ENCODE results near the gene FAM193A.

The FAM193A gene

GRCh38 chr4:2586502-2586901 lies 50.1 kb downstream of the FAM193A start:
- TF ChIP-seq CTCF (IDR thresholded peaks at IDR 0.05; ENCODE audit: insufficient read depth, low read length), result no peak
- Histone ChIP-seq H3K27ac (replicated peaks) (no peak overlapping the region), H3K27me3 (ENCODE audit: insufficient read depth, poor library complexity, severe bottlenecking) (no peaks in the 10 kb centered on the region), H3K4me3 (replicated peaks; ENCODE audit: insufficient read depth, low read length) (no peak overlapping the region)
- DNase-seq (ENCODE audit: low read depth in 1 of 2, low spot score in 1 of 2), result no peak

GRCh38 chr4:2587213-2587823 lies 50.9 kb downstream of the FAM193A start:
- TF ChIP-seq SPI1 (IDR thresholded peaks at IDR 0.05; ENCODE audit: borderline replicate concordance, low read depth), result no peak
- TF ChIP-seq CTCF (IDR thresholded peaks at IDR 0.05; ENCODE audit: insufficient read depth, low read length), result no peak
- no peak for TF ChIP-seq GABPA (IDR thresholded peaks at IDR 0.05; ENCODE audit: low read depth)
- TF ChIP-seq POLR2AphosphoS5 (IDR thresholded peaks at IDR 0.05; ENCODE audit: low read depth), result no peak
- TF ChIP-seq REST (IDR thresholded peaks at IDR 0.05; ENCODE audit: insufficient replicate concordance, low read depth), result no peak
- no peak for DNase-seq (ENCODE audit: low read depth in 1 of 2, low spot score in 1 of 2)
- Histone ChIP-seq H3K4me3 (replicated peaks; ENCODE audit: insufficient read depth, low read length) (no peak overlapping the region), H3K27ac (replicated peaks) (no peak overlapping the region), H3K27me3 (ENCODE audit: insufficient read depth, poor library complexity, severe bottlenecking) (no peaks in the 10 kb centered on the region)

- Histone ChIP-seq H3K27ac (replicated peaks) (no peak overlapping the region), H3K27me3 (ENCODE audit: insufficient read depth, poor library complexity, severe bottlenecking) (no peaks in the 10 kb centered on the region), H3K4me3 (replicated peaks; ENCODE audit: insufficient read depth, low read length) (no peak overlapping the region)
- TF ChIP-seq POLR2AphosphoS5 (IDR thresholded peaks at IDR 0.05; ENCODE audit: low read depth) (no peak), GABPA (IDR thresholded peaks at IDR 0.05; ENCODE audit: low read depth) (no peak), CTCF (IDR thresholded peaks at IDR 0.05; ENCODE audit: insufficient read depth, low read length) (no peak), SPI1 (IDR thresholded peaks at IDR 0.05; ENCODE audit: borderline replicate concordance, low read depth) (no peak), REST (IDR thresholded peaks at IDR 0.05; ENCODE audit: insufficient replicate concordance, low read depth) (no peak)
- DNase-seq (ENCODE audit: low read depth in 1 of 2, low spot score in 1 of 2), result no peak
These were observed 51.8 kb downstream of the FAM193A start for GRCh38 chr4:2588259-2588658.

GRCh38 chr4:2591189-2591588 lies 54.7 kb downstream of the FAM193A start:
- H3K27ac ChIP-seq (replicated peaks), result peak overlapping the region; percentile 27

More at GRCh38 chr4:2591189-2591588, 54.7 kb downstream of the FAM193A start:
- Histone ChIP-seq H3K27me3 (ENCODE audit: insufficient read depth, poor library complexity, severe bottlenecking) (no peaks in the 10 kb centered on the region), H3K4me3 (replicated peaks; ENCODE audit: insufficient read depth, low read length) (no peak overlapping the region)
- no peak for TF ChIP-seq POLR2AphosphoS5 (IDR thresholded peaks at IDR 0.05; ENCODE audit: low read depth)
- TF ChIP-seq SPI1 (IDR thresholded peaks at IDR 0.05; ENCODE audit: borderline replicate concordance, low read depth), result peak; percentile 18; the same call in 1 of the 2 replicates
- TF ChIP-seq REST (IDR thresholded peaks at IDR 0.05; ENCODE audit: insufficient replicate concordance, low read depth), result no peak
- no peak for TF ChIP-seq GABPA (IDR thresholded peaks at IDR 0.05; ENCODE audit: low read depth)
- no peak for TF ChIP-seq CTCF (IDR thresholded peaks at IDR 0.05; ENCODE audit: insufficient read depth, low read length)
- peak in 1 of 2 experiments; percentile 76 for DNase-seq (ENCODE audit: low read depth in 1 of 2, low spot score in 1 of 2)
